HG02763 (cell line): Measurements from ENCODE around the gene TRMT10B.
"Not testable (repeated sequence)": the region's sequence is repeated elsewhere in the genome, so short reads cannot be mapped to it uniquely, and the experiment has no call there.

Source experiments
- ATAC-seq: cut with Tn5 transposase; IDR thresholded peaks from one replicate; pipeline ENCODE4 v1.9.1; 2021; ENCODE audit warnings: mild to moderate bottlenecking, moderate library complexity; ENCODE audit not compliant: unreplicated experiment

Gene TRMT10B

DNA sequence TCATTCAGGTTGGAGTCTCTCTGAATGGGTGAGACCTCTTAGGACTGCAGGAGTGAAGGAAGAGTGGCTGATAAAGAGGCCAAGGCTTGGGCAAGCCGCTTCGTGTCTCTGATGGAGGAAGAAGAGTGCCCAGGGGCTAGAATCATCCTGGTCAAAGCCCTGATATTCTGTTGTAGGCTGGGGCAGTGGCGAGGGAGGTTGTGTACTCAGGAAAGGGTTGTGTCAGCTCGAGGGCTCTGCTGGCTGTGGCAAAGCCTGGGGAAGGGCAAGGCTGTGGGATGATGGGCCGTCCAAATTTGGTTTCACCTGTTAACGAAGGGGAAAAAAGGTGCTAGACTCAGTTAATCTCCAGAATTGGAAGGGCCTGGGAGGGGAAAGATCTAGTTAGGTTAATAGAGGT lies 2.4 kb upstream of the TRMT10B start:
- no peak for ATAC-seq

GRCh38 chr9:37751704-37752103 lies 1.9 kb upstream of the TRMT10B start:
- ATAC-seq, result not testable (repeated sequence)

GRCh38 chr9:37752112-37752511 lies 1.5 kb upstream of the TRMT10B start:
- not testable (repeated sequence) for ATAC-seq

- no peak for ATAC-seq
Observed at GRCh38 chr9:37752642-37753488, 740 bp upstream of the TRMT10B start.

GRCh38 chr9:37758747-37759146 lies 5.1 kb downstream of the TRMT10B start:
- no peak for ATAC-seq

DNA sequence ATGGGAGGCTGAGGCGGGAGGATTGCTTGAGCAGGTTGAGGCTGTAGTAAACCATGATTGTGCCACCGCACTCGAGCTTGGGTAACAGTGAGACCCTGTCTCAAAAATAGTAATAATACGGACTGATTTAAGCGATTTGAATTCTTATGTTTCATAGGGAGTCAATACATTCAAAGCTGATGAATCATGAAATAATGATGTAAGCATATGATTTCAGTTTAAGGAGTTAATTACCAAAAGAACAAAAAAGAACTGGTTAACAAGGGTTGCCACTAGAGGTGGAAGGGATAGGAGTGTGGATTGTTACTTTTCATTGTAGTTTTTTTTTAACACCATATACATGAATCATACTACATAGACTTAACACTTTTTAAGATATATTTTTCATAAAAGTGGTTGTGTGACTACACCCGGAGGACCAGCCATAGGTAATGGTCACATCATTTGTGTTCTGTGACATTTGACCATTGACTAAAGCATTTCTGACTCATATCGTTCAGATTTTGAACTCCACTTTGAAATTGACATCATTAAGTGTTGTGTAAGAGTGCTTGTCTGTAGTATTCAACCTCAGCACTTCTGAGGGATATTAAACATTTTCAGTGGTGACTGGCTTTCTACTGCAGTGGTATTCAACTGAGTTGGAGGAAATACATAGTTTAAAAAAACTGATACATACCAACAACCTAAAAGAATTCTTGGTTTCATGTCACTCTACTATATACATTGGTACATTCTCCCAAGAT lies 7.0 kb downstream of the TRMT10B start:
- ATAC-seq, result no peak

DNA sequence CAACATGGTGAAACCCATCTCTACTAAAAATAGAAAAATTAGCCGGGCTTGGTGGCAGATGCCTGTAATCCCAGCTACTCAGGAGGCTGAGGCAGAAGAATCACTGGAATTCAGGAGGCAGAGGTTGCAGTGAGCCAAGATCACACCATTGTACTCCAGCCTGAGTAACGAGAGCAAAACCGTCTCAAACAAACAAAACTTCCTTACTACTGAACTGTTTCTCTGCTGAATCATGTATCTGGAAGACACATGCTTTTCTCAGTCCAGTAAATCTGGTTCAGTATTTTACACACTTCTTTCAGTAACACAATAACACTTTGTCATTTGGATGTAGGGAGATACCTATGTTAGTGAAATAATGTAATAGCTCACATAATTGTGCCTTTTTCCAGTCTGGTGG lies 7.9 kb downstream of the TRMT10B start:
- no peak for ATAC-seq

DNA sequence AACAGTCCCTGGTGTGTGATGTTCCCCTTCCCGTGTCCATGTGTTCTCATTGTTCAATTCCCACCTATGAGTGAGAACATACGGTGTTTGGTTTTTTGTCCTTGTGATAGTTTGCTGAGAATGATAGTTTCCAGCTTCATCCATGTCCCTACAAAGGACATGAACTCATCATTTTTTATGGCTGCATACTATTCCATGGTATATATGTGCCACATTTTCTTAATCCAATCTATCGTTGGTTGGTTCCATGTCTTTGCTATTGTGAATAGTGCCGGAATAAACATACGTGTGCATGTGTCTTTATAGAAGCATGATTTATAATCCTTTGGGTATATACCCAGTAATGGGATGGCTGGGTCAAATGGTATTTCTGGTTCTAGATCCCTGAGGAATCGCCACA lies 11.7 kb downstream of the TRMT10B start:
- not testable (repeated sequence) for ATAC-seq

DNA sequence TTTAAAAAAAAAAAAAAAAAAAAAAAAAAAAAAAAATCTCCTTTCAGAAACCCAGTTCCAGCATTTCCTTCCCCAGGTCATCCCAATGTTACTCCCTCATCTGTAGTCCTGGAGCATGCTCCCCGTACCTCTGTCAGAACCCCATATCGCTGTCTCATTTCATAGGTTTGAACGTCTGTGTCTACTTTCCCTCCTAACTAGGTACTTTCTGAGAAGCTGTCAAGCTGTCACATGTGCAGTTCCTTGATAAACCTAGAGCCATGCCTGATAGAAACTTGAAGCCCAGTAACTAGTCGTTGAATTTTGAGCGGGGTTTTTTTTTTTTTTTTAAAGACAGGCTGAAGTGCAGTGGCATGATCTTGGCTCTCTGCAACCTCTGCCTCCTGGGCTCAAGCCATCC lies 15.7 kb downstream of the TRMT10B start:
- ATAC-seq, result no peak

GRCh38 chr9:37769995-37770394 lies 16.4 kb downstream of the TRMT10B start:
- ATAC-seq, result no peak

GRCh38 chr9:37775216-37775919 lies 21.8 kb downstream of the TRMT10B start:
- no peak for ATAC-seq

GRCh38 chr9:37776328-37776727 lies 22.7 kb downstream of the TRMT10B start:
- no peak for ATAC-seq

DNA sequence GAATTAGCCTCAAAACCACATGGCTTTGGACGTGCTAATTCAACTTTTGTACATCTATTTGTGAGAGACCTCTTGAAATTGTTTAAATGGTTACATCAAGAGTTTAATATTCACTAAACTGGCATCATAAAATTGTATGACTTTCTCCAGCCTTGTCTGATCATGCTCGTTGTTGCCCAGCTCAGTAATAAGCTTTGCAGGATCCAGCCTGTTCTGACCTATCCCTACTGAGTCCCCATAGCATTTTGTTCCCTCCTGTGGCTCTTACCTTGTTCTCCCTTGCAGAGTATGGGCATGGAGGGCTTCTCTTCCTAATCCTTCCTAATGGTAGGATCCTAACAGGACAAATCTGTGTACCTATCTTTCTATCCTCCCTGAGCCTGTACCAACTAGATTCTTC lies 24.9 kb downstream of the TRMT10B start:
- no peak for ATAC-seq

- ATAC-seq, result no peak
Observed at GRCh38 chr9:37784291-37784615, 30.6 kb downstream of the TRMT10B start.

GRCh38 chr9:37784616-37785483 lies 31.2 kb downstream of the TRMT10B start, which contains the start of gene EXOSC3:
Gene EXOSC3, minus strand, starts transcription at chr9:37785064. Its CDS starts 20 bp downstream, at chr9:37785044.
- peak; percentile 89 for ATAC-seq

DNA sequence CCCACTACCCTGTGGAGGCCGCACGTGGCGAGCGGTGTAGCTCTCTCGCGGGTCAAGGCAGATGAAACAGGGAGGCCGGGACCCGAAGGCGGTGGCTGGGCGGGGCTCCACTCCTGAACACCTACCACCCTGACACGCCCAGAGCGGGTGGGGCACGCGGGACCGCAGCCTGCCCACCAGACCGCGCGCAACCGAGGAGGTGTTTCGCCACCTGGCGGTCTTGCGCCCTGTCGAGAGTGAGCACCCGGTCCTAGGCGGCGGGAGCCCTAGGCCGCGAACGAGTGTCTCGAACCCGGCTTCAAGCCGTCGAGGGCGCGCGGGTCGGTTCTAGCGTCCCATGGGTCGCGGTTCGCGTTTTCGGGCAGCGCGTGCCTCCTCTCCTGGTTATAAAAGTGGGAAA lies 33.5 kb downstream of the TRMT10B start:
- ATAC-seq, result no peak

GRCh38 chr9:37788332-37788731 lies 34.7 kb downstream of the TRMT10B start:
- ATAC-seq, result no peak

DNA sequence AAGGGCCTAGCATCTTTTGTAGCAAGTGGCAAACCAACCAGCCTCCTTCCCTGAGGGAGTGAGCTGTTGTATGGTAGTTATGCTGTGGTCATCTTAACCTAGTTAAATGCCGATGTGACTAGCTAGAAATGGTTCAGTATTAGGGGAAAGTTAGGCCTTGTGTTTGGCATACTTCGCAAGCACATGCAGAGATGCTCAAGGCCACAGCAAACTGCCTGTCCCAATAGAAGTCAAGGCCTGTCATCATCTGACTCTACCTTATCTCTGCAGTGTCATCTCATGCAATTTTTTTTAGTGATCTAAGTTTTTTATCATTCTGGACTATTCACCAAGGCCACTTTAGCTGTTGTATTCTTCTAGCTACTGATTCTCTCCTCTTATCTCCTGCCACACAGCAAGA lies 36.5 kb downstream of the TRMT10B start:
- no peak for ATAC-seq

GRCh38 chr9:37792122-37792521 lies 38.5 kb downstream of the TRMT10B start:
- no peak for ATAC-seq

DNA sequence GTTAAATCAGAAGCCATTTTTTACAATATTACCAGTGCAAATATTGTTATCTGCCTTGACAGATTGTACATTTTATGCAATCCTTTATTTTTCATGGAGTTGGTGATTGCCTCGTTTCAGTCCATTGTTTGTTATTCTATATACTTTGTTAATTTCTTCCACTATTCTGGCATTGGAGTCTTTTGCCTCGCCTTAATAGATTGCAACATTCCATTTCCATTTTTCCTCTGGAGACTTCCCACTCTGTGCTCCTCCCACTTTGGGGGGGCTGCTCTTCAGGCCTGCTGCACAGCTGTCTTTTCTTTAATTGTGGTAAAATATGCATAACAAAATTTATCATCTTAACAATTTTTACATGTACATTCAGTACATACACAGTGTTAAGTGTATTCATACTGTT lies 42.6 kb downstream of the TRMT10B start:
- ATAC-seq, result no peak

DNA sequence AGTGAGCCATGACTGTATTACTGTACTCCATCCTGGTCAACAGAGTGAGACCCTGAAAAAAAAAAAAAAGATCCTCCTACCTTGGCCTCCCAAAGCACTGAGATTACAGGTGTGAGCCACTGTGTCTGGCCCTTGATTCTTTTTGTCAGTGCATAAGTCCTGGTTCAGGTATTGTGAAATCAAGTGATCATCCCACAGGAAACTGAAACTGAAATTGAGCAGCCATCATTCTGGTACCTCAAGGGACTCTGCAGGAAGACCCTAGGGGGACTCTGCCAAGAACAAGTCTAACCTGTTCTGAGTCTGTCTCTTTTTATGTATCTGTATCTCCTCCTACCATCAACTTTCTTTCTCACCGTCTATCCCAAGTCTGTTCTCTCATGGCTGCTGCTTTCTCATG lies 45.1 kb downstream of the TRMT10B start:
- no peak for ATAC-seq
